GM08714 (cell line): ENCODE data around the gene MIGA1.
"Not testable (repeated sequence)": the region's sequence is repeated elsewhere in the genome, so short reads cannot be mapped to it uniquely, and the experiment has no call there.

Experiments used
- H3K4me3 ChIP-seq: fragments of 200-500 bp; sonication (Bioruptor generic); 2 replicates; pipeline ENCODE4 v1.5.1; 2014; ENCODE audit warnings: mild to moderate bottlenecking, low read length, inconsistent platforms
- ZNF274 ChIP-seq: IDR thresholded peaks from 2 replicates; pipeline ENCODE4 v1.6.1; 2012; ENCODE audit warnings: mild to moderate bottlenecking, low read depth, low read length

Gene MIGA1

GRCh38 chr1:77779529-77780281, at the start of gene MIGA1:
MIGA1 (plus strand) TSS chr1:77779649; CDS start chr1:77783253, 3,604 bp downstream.
- H3K4me3 ChIP-seq = peak within 1 kb of the TSS; percentile 88
- no peak for TF ChIP-seq ZNF274

- TF ChIP-seq ZNF274 = no peak
These were observed 47.4 kb upstream of the MIGA1 start for GRCh38 chr1:77732090-77732489.

GRCh38 chr1:77739235-77739634, 40.2 kb upstream of the MIGA1 start:
- no peak overlapping the region for H3K4me3 ChIP-seq
- TF ChIP-seq ZNF274 = no peak

More at GRCh38 chr1:77732090-77732489, 47.4 kb upstream of the MIGA1 start:
- H3K4me3 ChIP-seq = no peak overlapping the region

GRCh38 chr1:77741316-77741715, 38.1 kb upstream of the MIGA1 start:
- no peak for TF ChIP-seq ZNF274
- no peak overlapping the region for H3K4me3 ChIP-seq

- no peak for TF ChIP-seq ZNF274
- no peak overlapping the region for H3K4me3 ChIP-seq
These were observed 37.4 kb upstream of the MIGA1 start for GRCh38 chr1:77742011-77742555.

- TF ChIP-seq ZNF274 = no peak
- H3K4me3 ChIP-seq = no peak overlapping the region
These were observed 34.9 kb upstream of the MIGA1 start for GRCh38 chr1:77744576-77744975.

- not testable (repeated sequence) for H3K4me3 ChIP-seq
These were observed 30.0 kb upstream of the MIGA1 start for GRCh38 chr1:77749489-77749888.

- no peak for TF ChIP-seq ZNF274
- H3K4me3 ChIP-seq = peak overlapping the region; percentile 26; the same call in 1 of the 2 replicates
These were observed 23.2 kb upstream of the MIGA1 start for GRCh38 chr1:77756052-77756754.

GRCh38 chr1:77757066-77757584, 22.3 kb upstream of the MIGA1 start:
- no peak for TF ChIP-seq ZNF274
- H3K4me3 ChIP-seq = no peak overlapping the region

- no peak for TF ChIP-seq ZNF274
- peak overlapping the region; percentile 15; the same call in 1 of the 2 replicates for H3K4me3 ChIP-seq
These were observed 21.8 kb upstream of the MIGA1 start for GRCh38 chr1:77757603-77758002.

- TF ChIP-seq ZNF274 = no peak
- peak within 1 kb of the TSS; percentile 77 for H3K4me3 ChIP-seq
These were observed 20.1 kb upstream of the MIGA1 start, which contains the start of gene USP33 for GRCh38 chr1:77759071-77760028. USP33 (minus strand) TSS chr1:77759852; CDS start chr1:77741697, 18,155 bp downstream.

GRCh38 chr1:77762072-77762476, 17.4 kb upstream of the MIGA1 start:
- H3K4me3 ChIP-seq = no peak overlapping the region

GRCh38 chr1:77768006-77768405, 11.4 kb upstream of the MIGA1 start:
- no peak for TF ChIP-seq ZNF274
- H3K4me3 ChIP-seq = no peak overlapping the region

More at GRCh38 chr1:77762072-77762476, 17.4 kb upstream of the MIGA1 start:
- no peak for TF ChIP-seq ZNF274
